GM15510 (cell line): ENCODE data around the gene CDC45.

Experiments
- POLR2A ChIP-seq: IDR thresholded peaks from 3 replicates; pipeline ENCODE4 v1.6.1; 2011; ENCODE audit warnings: borderline replicate concordance; ENCODE audit not compliant: insufficient read length; ENCODE audit errors: extremely low read depth

The CDC45 gene

DNA sequence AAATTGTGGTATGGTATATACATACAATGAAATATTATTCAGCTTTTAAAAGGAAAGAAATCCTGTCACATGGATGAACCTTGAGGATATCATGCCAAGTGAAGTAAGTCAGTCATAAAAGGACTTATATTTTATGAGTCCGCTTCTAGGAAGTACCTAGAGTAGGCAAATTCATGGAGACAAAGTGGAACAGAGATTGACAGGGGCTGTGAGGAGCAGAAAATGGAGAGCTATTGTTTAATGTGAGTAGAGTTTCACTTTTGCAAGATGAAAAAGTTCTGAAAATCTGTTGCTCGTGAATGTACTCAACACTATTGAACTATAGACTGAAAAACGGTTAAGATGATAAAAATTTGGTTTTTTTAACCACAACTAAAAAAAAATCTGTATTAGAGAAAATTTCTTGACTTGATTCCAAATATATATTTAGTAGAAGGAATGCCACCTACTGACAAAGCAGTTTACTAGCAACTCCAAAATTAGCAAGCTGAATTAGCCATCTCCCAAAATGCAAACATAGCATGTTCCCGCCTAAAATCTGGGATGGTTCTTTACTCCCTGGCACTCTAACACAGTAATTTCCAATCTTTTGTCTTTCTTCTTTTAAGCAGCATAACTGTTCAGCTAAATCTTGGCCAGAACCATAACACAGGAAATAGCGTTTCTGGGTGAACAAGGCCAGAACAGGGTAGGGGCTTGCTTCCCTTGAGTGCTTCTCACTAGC, 2.2 kb upstream of the CDC45 start:
- TF ChIP-seq POLR2A, result no peak

DNA sequence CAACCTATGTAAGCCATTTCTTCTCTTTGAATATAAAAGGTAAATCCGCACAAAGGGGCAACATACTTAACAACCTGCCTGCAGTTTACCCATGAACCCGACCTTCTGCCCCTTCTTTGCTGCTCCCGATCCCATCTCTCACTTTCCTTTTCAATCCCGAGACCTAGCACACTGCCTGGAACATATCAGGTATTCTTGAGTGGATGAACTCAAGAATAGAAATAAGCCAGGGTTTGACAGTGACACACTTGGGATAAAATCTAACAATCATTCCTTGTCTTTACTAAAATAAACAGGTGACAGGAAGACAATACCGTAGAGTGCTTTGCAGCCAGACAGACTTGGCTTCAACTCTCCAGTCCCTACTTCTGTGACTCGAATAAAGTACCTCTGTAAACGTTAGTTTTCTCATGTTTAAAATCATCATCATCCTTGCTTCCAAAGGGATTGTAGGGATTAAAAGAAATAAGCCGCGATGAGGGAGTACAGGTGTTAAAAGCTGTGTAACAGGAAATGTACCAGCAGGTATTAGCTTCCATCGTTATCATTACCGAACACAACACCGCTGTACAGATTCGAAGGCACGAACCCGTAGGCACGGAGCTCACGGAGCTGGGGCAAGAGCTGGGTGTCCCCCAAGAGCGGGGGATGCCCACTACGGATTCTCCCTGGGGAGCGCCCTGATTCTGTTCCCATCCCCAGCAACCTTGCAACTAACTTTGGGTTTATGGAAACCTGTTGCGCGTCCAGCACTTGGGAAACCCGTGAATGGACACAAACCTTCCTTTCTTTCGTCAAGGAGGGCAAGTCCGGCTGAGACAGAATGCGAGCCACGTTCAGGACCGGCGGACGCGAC, 1.4 kb upstream of the CDC45 start:
- no peak for TF ChIP-seq POLR2A

DNA sequence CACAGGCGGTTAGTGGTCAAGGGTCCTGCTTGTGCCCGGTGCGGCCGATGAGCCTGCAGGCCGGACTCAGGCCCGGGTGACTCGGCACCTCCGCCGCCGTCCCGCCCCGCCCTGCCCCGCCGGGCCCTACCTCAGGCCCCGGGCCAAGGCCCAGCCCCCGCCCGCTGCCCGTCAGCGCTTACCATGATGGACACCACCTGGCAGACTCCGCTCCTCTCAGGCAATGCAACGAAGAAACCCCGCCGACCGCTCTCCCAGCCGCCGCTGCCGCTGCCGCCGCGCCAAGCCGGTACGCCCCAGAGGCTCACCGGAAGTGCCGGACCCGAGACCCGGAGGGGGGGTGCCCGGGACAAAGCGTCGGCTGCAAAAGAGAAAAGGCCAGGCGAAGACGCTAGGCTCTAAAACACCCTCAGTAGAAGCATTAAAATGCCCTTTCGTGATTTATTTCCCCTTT, 792 bp upstream of the CDC45 start, which contains the start of gene UFD1:
Gene UFD1, minus strand, starts transcription at position 293 of the 454 bp plus-strand sequence. Its CDS starts 108 bp downstream, at position 185.
- peak; percentile 64 for TF ChIP-seq POLR2A

DNA sequence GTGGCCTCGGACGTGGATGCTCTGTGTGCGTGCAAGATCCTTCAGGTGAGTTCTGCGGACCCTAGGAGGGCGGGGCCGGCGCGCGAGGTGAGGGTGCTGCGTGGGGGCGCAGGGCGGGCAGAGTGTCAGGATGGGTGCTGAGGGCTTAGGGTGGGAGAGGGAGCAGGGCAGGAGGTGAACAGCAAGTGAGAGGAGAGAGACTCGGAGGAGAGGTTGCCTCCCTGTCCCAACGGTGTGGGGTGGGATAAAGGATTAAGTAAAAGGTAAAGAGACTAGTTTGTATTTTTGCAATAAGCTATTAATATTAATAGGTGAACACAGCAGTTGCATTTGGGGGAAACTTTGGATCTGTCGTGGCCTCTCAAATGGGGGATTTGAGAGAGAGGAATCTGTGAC, 451 bp downstream of the CDC45 start:
- TF ChIP-seq POLR2A, result no peak

DNA sequence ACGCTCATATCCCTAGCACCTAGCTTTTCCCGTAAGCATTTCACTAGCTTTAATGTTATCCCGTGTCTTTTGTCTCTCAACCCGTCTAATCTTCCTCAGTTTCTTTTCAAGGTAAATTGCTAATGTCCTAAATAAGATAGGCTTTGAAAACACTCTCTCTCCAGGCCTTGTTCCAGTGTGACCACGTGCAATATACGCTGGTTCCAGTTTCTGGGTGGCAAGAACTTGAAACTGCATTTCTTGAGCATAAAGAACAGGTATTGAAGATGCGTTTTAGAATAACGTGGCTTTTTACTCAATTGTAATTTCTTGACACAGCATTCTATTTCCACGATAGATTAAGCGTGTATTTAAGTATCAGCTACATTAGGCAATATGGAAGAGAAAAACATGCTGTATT, 1.1 kb downstream of the CDC45 start:
- TF ChIP-seq POLR2A, result no peak

DNA sequence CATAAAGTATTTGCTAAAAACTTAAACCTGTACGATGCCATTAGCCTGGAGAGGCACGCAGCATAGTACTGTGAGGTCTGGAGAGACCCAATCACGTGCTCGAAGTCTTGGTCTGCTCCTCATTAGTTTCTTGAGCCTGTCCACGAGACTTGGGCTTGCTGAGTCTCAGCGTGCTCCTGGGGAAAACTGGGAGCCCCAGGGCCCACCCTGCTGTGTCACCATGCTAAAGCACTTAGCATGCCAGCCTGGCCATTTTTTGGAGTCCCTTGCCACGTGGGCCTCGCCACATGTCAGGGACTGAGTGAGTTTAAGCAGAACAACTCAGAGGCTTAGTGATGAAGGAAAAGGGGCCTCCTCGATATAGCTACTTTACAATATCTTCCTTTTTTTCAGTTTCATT, 2.6 kb downstream of the CDC45 start:
- TF ChIP-seq POLR2A, result no peak

DNA sequence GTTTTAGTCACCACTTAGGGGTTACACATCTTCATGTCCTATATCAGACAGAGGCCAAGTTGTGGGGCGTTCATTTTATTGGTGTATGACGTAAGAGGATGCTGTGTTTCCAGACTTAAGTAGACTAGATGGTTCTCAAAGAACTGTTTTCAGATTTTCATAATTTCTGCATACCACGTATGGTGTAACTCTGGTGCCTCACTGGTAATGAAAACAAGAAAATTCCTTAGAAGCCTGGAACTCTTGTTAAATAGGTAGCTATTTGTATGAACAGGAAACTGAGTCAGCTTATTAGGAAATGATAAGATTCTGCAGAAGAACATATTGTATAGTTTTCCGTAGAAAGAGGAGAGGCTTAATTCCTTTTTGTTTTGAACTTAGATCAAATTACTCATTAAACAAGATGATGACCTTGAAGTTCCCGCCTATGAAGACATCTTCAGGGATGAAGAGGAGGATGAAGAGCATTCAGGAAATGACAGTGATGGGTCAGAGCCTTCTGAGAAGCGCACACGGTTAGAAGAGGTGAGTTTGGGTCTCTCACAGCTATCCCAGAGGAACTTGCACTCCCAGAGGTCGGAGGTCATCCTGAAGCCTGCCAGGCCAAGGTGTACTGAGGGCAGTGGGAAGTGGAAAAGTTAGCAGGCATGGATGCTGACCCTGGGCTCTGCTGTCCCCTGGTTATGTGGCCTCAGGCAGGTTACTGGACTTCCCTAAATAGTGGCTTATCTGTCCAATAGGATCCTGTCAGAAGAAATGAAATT, 3.9 kb downstream of the CDC45 start:
- no peak for TF ChIP-seq POLR2A

DNA sequence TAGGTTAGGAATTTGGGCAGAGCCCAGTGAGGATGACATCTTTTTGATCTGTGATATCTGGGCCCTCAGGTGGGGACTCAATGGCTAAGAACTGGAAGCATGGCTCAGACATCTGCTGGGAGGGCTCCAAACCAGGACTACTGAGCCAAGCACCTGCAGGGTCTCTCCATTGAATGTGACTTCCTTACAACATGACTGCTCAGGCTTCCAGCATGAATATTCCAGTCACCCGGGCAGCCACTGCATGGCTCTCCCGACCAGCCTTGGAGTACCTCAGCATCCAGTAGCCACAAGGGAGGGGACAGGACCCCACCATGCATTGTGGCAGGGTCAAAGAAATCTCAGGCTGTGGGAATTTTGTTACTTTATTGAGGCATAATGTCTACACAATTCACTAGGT, 8.6 kb downstream of the CDC45 start:
- TF ChIP-seq POLR2A, result no peak

DNA sequence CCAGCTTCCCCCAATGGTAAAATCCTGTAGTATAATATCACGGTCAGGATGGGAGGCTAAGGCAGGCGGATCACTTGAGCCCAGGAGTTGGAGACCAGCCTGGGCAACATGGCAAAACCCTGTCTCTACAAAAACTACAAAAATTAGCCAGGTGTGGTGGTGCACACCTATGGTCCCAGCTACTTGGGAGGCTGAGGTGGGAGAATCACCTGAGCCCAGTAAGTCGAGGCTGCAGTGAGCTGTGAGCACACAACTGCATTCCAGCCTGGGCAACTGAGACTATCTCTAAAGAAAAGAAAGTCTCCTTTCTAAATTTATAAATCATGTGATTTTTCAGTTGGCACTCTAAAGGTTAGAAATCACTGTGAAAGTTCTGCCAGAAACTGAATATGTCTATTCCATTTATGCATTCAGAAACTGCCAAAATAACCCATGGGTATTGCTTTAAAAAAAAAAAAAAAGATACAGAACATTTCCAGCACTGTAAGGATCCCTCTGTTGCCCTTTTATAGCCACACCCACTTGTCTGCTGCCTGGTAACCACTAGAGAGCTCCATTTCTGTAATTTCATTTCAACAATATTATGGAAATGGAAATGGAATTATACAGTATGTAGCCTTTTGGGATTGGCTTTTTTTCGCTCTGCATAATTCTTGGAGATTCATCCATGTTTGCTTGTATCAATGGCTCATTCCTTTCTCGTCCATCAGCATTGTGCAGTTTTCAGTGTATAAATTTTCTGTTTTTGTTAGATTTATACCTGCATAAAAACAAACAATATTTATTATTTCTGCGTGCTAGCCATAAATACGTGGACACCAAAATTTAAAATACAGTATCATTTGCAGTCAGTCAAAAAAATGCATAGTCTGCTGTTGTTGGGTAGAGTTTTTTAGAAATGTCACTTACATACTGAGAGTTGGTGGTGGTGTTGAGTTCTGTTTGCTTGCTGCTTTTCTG, 9.4 kb downstream of the CDC45 start:
- no peak for TF ChIP-seq POLR2A

DNA sequence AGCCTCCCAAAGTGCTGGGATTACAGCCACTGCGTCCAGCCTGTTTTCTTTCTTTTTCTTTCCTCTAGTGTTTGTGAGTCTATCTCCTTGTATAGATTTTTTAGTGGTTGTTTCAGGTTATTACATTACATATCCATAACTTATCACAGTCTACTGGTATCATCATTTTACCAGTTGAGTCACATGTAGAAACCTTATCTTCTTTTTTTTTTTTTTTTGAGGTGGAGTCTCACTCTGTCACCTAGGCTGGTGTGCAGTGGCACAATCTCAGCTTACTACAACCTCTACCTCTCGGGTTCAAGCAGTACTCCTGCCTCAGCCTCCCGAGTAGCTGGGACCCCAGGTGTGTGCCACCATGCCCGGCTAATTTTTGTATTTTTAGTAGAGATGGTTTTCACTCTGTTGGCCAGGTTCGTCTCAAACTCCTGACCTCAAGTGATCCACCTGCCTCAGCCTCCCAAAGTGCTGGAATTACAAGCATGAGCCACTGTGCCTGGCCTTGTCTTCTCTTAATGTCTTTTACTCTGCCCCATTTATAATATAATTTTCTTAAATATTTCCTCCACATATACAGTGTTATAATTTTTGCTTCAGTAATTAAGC, 11.0 kb downstream of the CDC45 start:
- TF ChIP-seq POLR2A, result no peak

DNA sequence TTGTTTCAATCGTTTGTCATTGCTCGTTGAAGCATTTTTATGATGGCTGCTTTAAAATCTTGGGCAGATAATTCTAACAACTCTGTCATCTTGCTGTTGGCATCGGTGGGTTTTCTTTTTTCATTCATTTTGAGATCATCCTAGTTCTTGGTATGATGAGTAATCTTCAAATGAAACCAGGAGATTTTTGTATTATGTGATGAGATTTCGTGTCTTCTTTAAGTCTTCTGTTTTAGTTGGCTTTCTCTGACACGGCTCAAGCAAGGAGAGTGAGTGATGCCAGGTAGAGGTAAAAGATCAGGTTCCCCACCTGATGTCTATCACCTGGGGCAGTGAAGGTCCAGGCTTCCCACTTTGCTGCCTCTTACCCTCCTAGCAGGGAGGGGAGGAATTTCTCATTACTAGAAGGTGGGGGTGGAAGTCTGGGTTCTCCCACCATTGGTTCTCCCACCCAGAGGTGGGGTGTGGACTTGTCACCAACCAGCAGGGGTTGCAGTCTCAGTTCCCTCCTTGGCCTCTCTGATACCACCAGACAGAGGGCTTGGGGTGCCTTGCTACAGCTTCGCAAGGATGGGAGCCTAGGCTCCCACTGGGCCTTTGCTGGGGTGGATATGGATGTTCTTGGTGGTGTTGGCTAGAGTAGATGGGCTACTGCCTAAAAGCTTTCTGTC, 12.9 kb downstream of the CDC45 start:
- no peak for TF ChIP-seq POLR2A

DNA sequence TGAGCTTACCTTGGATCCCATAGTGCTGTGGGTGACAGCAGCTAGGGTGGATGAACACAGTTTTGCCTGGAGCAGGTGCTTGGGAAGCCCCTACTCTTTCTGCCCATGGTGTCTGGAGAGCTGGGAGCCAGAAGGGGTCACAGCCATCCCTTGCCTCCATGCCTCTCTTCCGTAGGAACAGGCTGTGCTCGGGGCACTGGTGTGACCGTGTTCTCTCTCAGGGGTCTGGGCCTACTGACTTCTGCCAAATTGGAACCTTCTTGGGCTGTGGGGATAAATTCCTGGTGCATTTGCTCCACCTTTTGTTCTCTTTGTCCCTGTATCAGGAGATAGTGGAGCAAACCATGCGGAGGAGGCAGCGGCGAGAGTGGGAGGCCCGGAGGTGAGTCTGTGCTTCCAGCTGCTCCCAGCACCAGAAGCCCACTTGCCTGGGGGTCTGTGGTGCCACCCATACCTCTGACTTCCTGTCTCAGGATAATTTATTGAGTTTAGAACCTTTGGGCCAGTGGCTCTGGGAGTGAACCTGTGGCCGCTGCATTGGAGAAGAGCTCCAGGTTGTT, 14.4 kb downstream of the CDC45 start:
- no peak for TF ChIP-seq POLR2A

DNA sequence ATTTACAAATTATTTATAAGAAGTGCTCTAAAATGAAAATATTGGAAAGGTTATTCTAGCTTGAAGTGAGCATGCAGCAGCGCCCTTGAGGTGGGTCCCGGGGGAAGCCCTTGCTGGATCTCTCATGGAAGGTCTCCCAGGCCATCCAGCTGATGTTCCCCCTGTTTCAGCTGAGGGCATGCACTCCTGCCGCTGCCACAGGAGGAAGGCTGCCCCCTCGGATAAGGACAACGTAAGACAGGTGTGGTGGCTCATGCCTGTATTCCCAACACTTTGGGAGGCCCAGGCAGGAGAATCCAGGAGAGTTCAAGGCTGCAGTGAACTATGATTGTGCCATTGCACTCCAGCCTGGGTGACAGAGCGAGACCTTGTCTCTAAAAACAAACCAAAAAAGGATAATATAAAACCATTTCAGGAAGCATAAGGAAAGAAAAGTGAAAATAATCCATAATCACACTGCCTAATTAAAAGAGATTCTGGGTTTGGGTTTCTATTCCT, 15.0 kb downstream of the CDC45 start:
- no peak for TF ChIP-seq POLR2A

DNA sequence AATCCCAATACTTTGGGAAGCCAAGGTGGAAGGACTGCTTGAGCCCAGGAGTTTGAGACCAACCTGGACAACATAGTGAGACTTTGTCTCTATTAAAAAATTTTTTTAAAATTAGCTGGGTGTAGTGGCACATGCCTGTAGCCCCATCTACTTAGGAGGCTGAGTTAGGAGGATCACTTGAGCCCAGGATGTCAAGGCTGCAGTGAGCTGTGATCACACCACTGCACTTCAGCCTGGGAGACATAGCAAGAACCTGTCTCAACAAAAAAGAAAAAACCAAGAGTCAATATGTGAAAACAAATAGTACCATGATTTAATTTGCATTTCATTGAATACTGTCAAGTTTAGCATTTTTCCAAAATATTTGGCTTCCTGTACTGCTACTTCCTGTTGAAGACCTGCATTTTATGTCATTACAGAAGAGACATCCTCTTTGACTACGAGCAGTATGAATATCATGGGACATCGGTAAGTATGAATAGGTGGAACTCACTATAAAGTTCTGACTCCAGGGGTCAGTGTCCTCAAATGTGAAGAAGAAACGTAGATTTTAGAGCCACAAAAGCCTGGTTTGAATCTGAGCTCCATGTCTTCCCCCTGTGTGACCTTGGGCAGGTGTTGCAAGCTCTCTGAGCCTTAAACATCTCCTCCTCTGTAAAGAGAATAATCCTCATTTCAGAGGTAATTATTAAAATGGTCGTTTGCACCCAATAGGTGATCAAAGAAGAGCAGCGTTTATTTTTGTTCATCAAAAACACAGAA, 16.0 kb downstream of the CDC45 start:
- no peak for TF ChIP-seq POLR2A
